8988T (cell line): ENCODE measurements around the gene PAPLN.

Experiments used
- DNase-seq: peaks from one replicate; pipeline ENCODE4 v3.0.0; 2011

Gene PAPLN

DNA sequence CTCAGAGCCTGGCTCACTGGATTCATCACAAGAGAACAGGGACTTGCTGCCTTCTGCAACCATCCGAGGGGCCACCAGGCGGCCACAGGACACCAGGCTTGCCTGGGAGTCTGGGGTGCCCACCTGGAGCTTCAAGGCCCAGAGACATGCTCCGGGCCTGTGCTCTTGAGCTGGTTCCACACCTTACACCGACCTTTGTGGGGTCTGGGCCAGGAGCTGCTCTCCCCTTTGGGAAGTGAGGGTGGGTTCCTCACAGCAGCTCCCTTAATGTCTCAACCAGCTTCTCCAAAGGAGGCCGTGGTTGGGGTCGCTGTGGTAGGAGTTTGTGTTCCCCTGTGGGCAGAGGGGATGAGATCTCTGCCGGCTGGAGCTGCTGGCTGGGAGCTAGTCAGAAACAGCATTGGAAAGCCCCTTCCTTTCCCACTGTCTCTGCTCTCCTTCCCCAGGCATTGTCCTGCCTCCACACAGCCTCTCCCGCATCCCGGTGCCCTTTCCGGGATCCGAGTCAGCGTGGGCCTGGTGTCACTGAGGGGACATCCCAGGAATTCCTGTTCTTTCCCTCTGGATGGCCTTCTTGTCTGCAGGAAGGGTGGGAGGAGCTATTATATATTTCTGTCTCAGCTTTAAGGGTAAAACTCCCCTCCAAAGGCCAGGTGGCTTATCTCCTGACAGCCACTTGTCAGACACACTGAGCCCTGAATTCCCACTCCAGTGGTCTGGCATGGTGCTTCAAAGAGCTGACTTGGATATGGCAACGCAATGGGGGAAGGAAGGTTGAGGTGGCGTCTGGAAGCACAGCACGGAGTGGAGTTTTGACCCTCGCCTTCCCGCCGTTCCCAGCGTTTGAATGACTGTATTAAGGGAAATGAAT, 5.1 kb upstream of the PAPLN start:
- DNase-seq: peak; percentile 81

DNA sequence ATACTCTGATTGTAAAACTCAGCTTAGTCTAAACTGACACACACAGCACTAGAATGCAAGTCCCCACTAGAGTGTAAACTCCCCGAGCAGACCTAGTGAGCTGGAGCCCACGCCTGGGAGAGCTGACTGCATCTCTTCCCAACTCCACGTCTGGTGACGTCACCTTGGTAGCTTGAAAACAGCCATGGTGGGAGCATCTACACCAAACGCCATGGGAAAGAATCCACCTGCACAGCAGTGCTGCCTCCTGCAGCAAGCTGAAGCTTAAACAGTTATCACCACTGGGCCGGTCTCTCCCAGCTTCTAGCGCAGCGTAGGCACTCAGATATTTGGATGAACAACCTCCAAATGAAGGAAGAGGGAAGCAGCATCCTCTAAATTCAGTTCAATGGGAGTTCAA, 4.3 kb upstream of the PAPLN start:
- no peak for DNase-seq

DNA sequence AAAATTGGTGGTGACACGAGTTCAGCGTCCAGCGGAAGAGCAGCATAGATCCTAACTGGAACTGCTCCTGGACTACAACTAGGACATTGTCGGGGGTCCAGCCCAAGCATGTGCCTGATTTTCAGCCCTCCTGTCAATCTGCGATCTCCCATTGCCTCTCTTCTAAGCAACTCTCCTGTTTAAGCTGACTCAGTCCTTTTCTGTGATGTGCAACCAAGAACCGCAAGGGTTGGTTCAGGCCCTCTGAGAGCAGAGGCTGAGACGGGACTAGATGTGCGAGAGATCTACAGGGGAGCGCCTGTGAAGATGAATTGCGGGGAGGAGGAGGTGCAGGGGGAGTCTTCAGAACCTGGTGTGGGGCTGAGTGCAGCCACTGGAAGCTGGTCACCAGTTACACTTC, 3.7 kb upstream of the PAPLN start:
- no peak for DNase-seq

DNA sequence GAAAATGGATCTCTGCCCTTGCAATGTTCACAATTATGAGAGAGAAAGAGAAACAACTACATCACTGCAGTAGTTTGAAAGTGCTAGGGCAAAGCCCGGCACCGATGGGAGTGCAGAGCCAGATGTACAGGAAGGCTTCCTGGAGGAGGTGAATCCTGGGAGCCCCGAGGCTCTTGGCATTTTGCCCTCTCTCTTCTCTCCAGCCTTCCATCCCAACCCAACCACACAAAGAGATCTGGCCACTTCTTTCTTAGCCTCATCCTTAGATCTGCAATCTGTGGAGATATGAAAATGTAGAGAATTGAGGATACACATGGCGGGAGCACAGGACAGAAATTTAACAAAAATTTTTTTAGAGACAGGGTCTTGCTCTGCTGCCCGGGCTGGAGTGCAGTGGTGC, 3.3 kb upstream of the PAPLN start:
- no peak for DNase-seq

- no peak for DNase-seq
Observed at GRCh38 chr14:73234586-73235394, 2.5 kb upstream of the PAPLN start.

DNA sequence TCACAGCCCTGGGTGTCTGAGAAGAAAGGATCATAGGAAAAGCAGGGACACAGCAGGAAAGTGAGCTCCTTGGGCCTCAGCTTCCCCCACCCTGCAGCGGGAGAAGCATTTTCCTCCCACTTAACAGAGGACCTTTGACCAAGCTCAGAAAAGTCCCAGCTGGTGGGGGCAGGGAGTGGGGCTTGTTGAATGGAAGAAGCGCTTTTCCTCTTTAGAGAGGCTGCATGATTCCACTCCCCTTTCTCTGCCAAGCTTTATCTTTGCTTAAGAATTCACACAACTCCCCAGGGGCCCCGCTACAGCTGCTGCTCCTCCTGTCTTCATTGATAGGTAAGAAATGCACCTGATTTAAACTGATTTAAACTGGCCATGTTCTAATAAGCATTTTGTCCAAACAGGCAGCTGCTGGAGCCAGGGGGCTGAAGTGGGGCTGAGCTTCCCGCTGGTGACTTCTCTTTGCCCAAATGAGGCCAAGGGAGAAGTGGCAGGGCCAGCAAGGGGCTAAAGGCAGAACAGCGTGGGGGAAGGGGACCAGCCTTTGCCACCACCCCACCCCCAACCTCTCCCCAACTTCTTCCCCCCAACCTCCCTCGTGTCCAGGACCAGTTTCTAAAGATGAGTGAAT, 1.7 kb upstream of the PAPLN start:
- DNase-seq: no peak

DNA sequence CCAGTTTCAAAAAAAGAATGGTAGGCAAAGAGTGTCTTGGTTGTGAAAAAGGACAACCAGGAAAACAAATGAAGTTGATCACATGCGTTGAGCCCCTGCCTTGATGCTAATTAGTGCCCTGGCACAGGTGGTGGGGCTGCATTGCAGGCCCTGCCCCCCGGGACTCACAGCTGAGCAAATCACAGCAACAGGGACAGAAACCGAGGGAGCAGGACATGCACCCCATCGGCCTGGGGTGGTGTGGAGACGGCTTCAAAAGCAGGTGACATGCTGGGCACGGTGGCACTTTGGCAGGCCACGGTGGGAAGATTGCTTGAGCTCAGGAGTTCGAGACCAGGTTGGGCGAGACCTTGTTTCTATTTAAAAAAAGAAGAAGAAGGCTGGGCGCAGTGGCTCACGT, 1.1 kb upstream of the PAPLN start:
- no peak for DNase-seq

- no peak for DNase-seq
Observed at GRCh38 chr14:73236752-73237218, 521 bp upstream of the PAPLN start.

DNA sequence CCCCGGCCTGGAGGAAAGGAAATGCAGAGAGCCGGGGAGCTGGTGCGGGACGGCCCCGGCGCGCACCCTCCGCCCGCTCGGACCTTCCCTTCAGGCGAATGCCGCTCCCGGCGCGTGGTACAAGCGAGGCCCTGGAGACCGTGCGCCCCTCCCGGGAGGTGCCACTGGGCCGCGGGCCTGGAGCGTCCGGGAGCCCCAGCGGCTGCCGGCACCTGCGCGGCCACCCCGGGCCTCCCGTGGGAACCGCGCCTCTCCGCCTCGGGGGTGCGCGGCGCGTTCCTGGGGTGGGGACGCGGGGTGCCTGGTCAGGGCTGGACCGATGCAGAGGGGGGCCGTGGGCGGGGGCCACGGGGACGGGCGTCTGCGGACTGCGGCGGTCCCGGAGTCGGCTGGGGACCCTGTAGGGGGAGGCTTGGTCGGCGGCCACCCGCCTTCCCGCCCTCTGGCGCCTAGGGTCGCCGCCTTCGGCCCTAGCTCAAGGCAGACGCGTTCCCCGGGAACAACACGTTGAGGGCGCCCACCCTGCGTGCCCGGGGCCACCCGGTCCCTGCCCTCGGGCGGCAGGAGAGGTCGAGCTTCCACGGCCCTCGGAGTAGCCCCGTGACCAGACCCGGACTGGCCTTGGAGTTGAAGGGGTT, 599 bp downstream of the PAPLN start:
- peak; percentile 59 for DNase-seq

DNA sequence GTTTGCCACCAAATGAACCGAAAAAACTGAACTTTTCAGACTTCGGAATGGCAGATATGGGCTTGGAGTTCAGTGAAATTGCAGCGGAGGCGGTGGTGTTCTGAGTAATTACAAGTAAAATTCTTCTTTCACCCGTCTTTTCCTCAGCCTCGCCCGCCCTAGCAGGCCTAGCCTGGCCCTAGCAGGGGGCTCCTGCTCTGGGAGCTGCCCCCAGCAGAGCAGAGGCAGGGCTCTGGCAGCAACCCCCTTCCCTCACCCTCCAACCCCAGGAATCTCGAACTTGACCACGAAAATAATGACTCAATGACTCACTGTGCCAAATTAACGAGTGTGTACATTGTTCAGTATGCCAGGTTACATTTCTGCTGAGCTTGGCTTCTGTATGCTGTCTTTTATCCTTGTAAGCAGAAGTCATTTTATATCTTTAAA, 1.1 kb downstream of the PAPLN start:
- no peak for DNase-seq

DNA sequence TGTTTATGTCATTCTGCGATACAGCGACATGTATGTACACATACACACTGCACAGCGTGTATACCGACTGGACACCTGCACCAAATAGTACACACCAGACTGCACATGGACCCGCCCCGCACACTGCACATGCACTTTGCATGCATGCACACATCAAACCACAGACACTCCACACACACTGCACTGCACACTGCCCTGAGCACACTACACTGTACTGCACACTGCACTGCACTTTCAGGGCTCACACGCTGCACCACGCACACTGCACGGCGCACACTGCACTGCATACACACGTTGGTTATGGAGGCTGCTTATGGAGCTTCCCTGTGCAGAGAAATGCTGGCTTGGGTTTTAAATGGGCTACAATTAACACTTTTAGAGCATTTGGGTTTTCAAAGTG, 1.6 kb downstream of the PAPLN start:
- peak; percentile 18 for DNase-seq

- DNase-seq: peak; percentile 18
Observed at GRCh38 chr14:73239393-73240241, 2.3 kb downstream of the PAPLN start.

GRCh38 chr14:73240816-73241480, 3.6 kb downstream of the PAPLN start:
- DNase-seq: no peak

GRCh38 chr14:73241481-73242165, 4.3 kb downstream of the PAPLN start:
- peak; percentile 24 for DNase-seq

DNA sequence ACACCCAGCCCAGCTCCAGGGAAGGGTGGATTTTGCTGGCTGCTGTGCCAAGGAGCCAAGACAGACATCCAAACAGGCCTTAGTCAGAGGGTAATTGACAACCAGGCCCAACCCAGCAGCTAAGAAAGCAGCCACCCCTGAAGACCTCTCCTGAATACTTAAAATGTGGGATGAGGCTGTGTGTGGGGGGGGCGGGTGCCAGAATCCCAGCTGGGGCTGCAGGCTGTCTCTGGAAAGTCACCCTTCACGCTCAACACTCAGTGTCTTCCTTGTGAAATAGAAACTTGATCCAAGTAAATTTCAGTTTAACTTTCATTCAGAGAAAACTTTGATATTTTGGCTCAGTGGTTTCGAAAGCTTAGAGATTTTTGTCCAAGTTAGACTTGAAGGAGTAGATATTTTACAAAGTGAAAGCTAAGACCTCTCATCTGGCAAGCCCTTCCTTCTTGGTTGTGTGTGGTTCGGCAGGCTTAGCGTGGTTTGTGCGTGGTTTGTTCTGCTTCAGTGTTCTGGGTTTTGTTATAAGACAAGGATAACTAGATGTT, 5.1 kb downstream of the PAPLN start:
- DNase-seq: peak; percentile 24

- DNase-seq: peak; percentile 16
Observed at GRCh38 chr14:73243341-73243740, 6.0 kb downstream of the PAPLN start.

GRCh38 chr14:73243748-73244147, 6.4 kb downstream of the PAPLN start:
- no peak for DNase-seq

GRCh38 chr14:73244541-73245290, 7.4 kb downstream of the PAPLN start:
- DNase-seq: peak; percentile 20

GRCh38 chr14:73245480-73246325, 8.4 kb downstream of the PAPLN start:
- peak; percentile 40 for DNase-seq
